Left renal cortex interstitium (tissue), 4 donors: ENCODE results near the gene PSTK. TPM values are rescaled to one million over a fixed set of nuclear protein-coding genes. Genes with fewer than 3 reads are reported as not detected.

Source experiments
- DNase-seq, 4 donors: peaks; one replicate each; pipeline ENCODE4 v3.0.0-alpha.2; 2013; ENCODE audit warnings: low read depth in 4 of 4, low spot score in 2 of 4, missing footprints in 1 of 4
- polyA plus RNA-seq, 4 donors: library from polyadenylated mRNA; unstranded; fragments of 120-200 nt; gene quantifications; one replicate each; pipeline ENCODE4 v1.2.1, GENCODE V29; 2013; ENCODE audit not compliant: insufficient read length in 4 of 4

Gene PSTK
- polyA plus RNA-seq, 4 donors, result 9.0 to 12.0 (median 11.2) TPM

GRCh38 chr10:122990278-122990677 lies 10.1 kb downstream of the PSTK start:
- DNase-seq, result no peak

- no peak for DNase-seq
Measured at GRCh38 chr10:122992031-122992585, 11.9 kb downstream of the PSTK start.

GRCh38 chr10:122993797-122994336 lies 13.7 kb downstream of the PSTK start:
- no peak for DNase-seq

GRCh38 chr10:122995936-122996335 lies 15.7 kb downstream of the PSTK start:
- DNase-seq, result no peak

- DNase-seq, result no peak
Measured at GRCh38 chr10:122997864-122998263, 17.7 kb downstream of the PSTK start.

GRCh38 chr10:122998360-122998917 lies 18.2 kb downstream of the PSTK start:
- no peak for DNase-seq

- DNase-seq, result no peak
Measured at GRCh38 chr10:122998934-122999333, 18.7 kb downstream of the PSTK start.

GRCh38 chr10:122999347-122999746 lies 19.1 kb downstream of the PSTK start:
- DNase-seq, result no peak

- no peak for DNase-seq
Measured at GRCh38 chr10:123000155-123000554, 20.0 kb downstream of the PSTK start.

- no peak for DNase-seq
Measured at GRCh38 chr10:123001370-123001769, 21.2 kb downstream of the PSTK start.

- DNase-seq, result no peak
Measured at GRCh38 chr10:123004298-123004697, 24.1 kb downstream of the PSTK start.

- DNase-seq, result peak in 1 of 4 donors; percentile 25
Measured at GRCh38 chr10:123007558-123008354, 27.6 kb downstream of the PSTK start.

GRCh38 chr10:123008355-123009104 lies 28.3 kb downstream of the PSTK start, which contains the start of the genes ACADSB and IKZF5:
ACADSB (plus strand) TSS chr10:123009006; CDS start chr10:123009030, 24 bp downstream.
IKZF5 (minus strand) TSS chr10:123008795; CDS start chr10:122998625, 10,170 bp downstream.
- peak; percentile 82 to 97 (median 92) for DNase-seq

- DNase-seq, result peak in 1 of 4 donors; percentile 9
Measured at GRCh38 chr10:123009105-123009820, 29.1 kb downstream of the PSTK start.

- no peak for DNase-seq
Measured at GRCh38 chr10:123011987-123012386, 31.8 kb downstream of the PSTK start.

- no peak for DNase-seq
Measured at GRCh38 chr10:123013456-123014419, 33.5 kb downstream of the PSTK start.

GRCh38 chr10:123014772-123015171 lies 34.6 kb downstream of the PSTK start:
- DNase-seq, result no peak

GRCh38 chr10:123016228-123016627 lies 36.0 kb downstream of the PSTK start:
- no peak for DNase-seq
